ENCODE results near the gene ATF3. TPM values are rescaled to one million over a fixed set of nuclear protein-coding genes. Genes with fewer than 3 reads are reported as not detected.

The ATF3 gene
- total and polyA plus RNA-seq, 2 experiments from 2014 or later: 5.4 to 9.9 TPM

- peaks cover 4% of the 10 kb centered on the region for H3K4me1 ChIP-seq (ENCODE audit: low read depth)
- DNase-seq (ENCODE audit: low read depth in 1 of 2, low spot score in 1 of 2): peak in 1 of 2 donors; percentile 60
Observed at GRCh38 chr1:212628046-212628445, 19.5 kb downstream of the ATF3 start.

GRCh38 chr1:212628813-212629415 is 20.4 kb downstream of the ATF3 start:
- Histone ChIP-seq H3K27ac (no peak overlapping the region), H3K4me3 (no peak overlapping the region), H3K9me3 (ENCODE audit: low read depth) (no peaks in the 10 kb centered on the region), H3K27me3 (no peaks in the 10 kb centered on the region), H3K36me3 (no peaks in the 10 kb centered on the region), H3K4me1 (ENCODE audit: low read depth) (peaks cover 4% of the 10 kb centered on the region)
- TF ChIP-seq CTCF (IDR thresholded peaks at IDR 0.05; ENCODE audit: low read depth, low read length): no peak
- no peak for DNase-seq (ENCODE audit: low read depth in 1 of 2, low spot score in 1 of 2)

More at GRCh38 chr1:212628046-212628445, 19.5 kb downstream of the ATF3 start:
- H3K27me3 ChIP-seq: no peaks in the 10 kb centered on the region
- TF ChIP-seq CTCF (IDR thresholded peaks at IDR 0.05; ENCODE audit: low read depth, low read length): no peak
- H3K9me3 ChIP-seq (ENCODE audit: low read depth): no peaks in the 10 kb centered on the region
- no peak overlapping the region for H3K27ac ChIP-seq
- no peaks in the 10 kb centered on the region for H3K36me3 ChIP-seq
- H3K4me3 ChIP-seq: no peak overlapping the region

GRCh38 chr1:212629450-212630157 is 21.0 kb downstream of the ATF3 start:
- no peak for DNase-seq (ENCODE audit: low read depth in 1 of 2, low spot score in 1 of 2)
- TF ChIP-seq CTCF (IDR thresholded peaks at IDR 0.05; ENCODE audit: low read depth, low read length): no peak
- no peak overlapping the region for H3K27ac ChIP-seq
- H3K9me3 ChIP-seq (ENCODE audit: low read depth): no peaks in the 10 kb centered on the region
- H3K4me1 ChIP-seq (ENCODE audit: low read depth): peaks cover 4% of the 10 kb centered on the region
- no peaks in the 10 kb centered on the region for H3K27me3 ChIP-seq
- no peaks in the 10 kb centered on the region for H3K36me3 ChIP-seq
- H3K4me3 ChIP-seq: no peak overlapping the region

- H3K4me1 ChIP-seq (ENCODE audit: low read depth): peaks cover 10% of the 10 kb centered on the region
- no peak overlapping the region for H3K4me3 ChIP-seq
- TF ChIP-seq CTCF (IDR thresholded peaks at IDR 0.05; ENCODE audit: low read depth, low read length): peak; percentile 93
- no peaks in the 10 kb centered on the region for H3K9me3 ChIP-seq (ENCODE audit: low read depth)
- H3K27ac ChIP-seq: no peak overlapping the region
- H3K27me3 ChIP-seq: no peaks in the 10 kb centered on the region
- no peaks in the 10 kb centered on the region for H3K36me3 ChIP-seq
- DNase-seq (ENCODE audit: low read depth in 1 of 2, low spot score in 1 of 2): peak; percentile 66 to 77
Observed at GRCh38 chr1:212630158-212630900, 21.8 kb downstream of the ATF3 start.

GRCh38 chr1:212633161-212633560 is 24.6 kb downstream of the ATF3 start:
- H3K9me3 ChIP-seq (ENCODE audit: low read depth): no peaks in the 10 kb centered on the region
- no peak overlapping the region for H3K4me3 ChIP-seq
- no peak for TF ChIP-seq CTCF (IDR thresholded peaks at IDR 0.05; ENCODE audit: low read depth, low read length)
- no peaks in the 10 kb centered on the region for H3K36me3 ChIP-seq
- no peak for DNase-seq (ENCODE audit: low read depth in 1 of 2, low spot score in 1 of 2)
- no peaks in the 10 kb centered on the region for H3K27me3 ChIP-seq
- no peak overlapping the region for H3K27ac ChIP-seq
- H3K4me1 ChIP-seq (ENCODE audit: low read depth): peaks cover 24% of the 10 kb centered on the region
